Neural cell (in vitro differentiated cells): ENCODE data around the gene TMEM125. TPM values are rescaled to one million over a fixed set of nuclear protein-coding genes. Genes with fewer than 3 reads are reported as not detected.

ENCODE experiments used
- H2AFZ ChIP-seq: fragments of 200-600, 300-800 bp; sonication (generic), shearing (Covaris generic); 2 replicates; pipeline ENCODE4 v1.6.0; 2014; ENCODE audit warnings: low read depth, mild to moderate bottlenecking, antibody characterized with exemption, low read length, moderate library complexity
- H3F3A ChIP-seq: fragments of 200-600 bp; shearing (Covaris generic); 2 replicates; pipeline ENCODE4 v1.6.1; 2016; ENCODE audit warnings: mild to moderate bottlenecking, moderate library complexity, mixed read lengths, antibody characterized with exemption, low read length; ENCODE audit not compliant: insufficient read depth, poor library complexity, severe bottlenecking
- H3K27ac ChIP-seq: fragments of 200-600, 300-800 bp; sonication (generic), shearing (Covaris generic); 2 replicates; pipeline ENCODE4 v1.5.1; 2014; ENCODE audit warnings: mild to moderate bottlenecking, low read length, moderate library complexity
- H3K27me3 ChIP-seq: fragments of 300-800, 200-600 bp; sonication (generic), shearing (Covaris generic); 2 replicates; pipeline ENCODE4 v1.6.0; 2014; ENCODE audit warnings: mild to moderate bottlenecking, low read depth, low read length, moderate library complexity; ENCODE audit not compliant: insufficient read depth
- H3K36me3 ChIP-seq: fragments of 300-800, 200-600 bp; sonication (generic), shearing (Covaris generic); 2 replicates; pipeline ENCODE4 v1.5.1; 2014; ENCODE audit warnings: mild to moderate bottlenecking, antibody characterized with exemption, low read length, moderate library complexity; ENCODE audit not compliant: insufficient read depth
- H3K4me2 ChIP-seq: fragments of 300-800, 200-600 bp; sonication (generic), shearing (Covaris generic); 2 replicates; pipeline ENCODE4 v1.6.0; 2014; ENCODE audit warnings: mild to moderate bottlenecking, low read length
- H3K4me3 ChIP-seq: fragments of 300-800, 200-600 bp; sonication (generic), shearing (Covaris generic); 2 replicates; pipeline ENCODE4 v1.5.1; 2014; ENCODE audit warnings: mild to moderate bottlenecking, low read length, moderate library complexity
- H3K79me2 ChIP-seq: fragments of 200-600 bp; shearing (Covaris generic); replicated peaks from 2 replicates; pipeline ENCODE4 v1.6.0; 2014; ENCODE audit warnings: mild to moderate bottlenecking, low read length, moderate library complexity; ENCODE audit not compliant: insufficient read depth
- H3K9ac ChIP-seq: fragments of 300-800, 200-600 bp; sonication (generic), shearing (Covaris generic); 2 replicates; pipeline ENCODE4 v1.6.1; 2016; ENCODE audit warnings: mild to moderate bottlenecking, low read length, mixed read lengths
- H3K9me2 ChIP-seq: fragments of 200-600 bp; shearing (Covaris generic); 2 replicates; pipeline ENCODE4 v1.6.1; 2016; ENCODE audit warnings: mild to moderate bottlenecking, low read length, mixed read lengths; ENCODE audit not compliant: insufficient read depth
- H3K9me3 ChIP-seq: fragments of 200-600, 300-800 bp; sonication (generic), shearing (Covaris generic); 2 replicates; pipeline ENCODE4 v1.6.1; 2016; ENCODE audit warnings: mild to moderate bottlenecking, mixed run types, low read length, moderate library complexity, mixed read lengths
- H4K20me1 ChIP-seq: fragments of 200-600 bp; shearing (Covaris generic); 2 replicates; pipeline ENCODE4 v1.6.1; 2016; ENCODE audit warnings: mild to moderate bottlenecking, mixed run types; ENCODE audit not compliant: insufficient read depth
- CTCF ChIP-seq: fragments of 450-650 bp; IDR thresholded peaks from 2 replicates; pipeline ENCODE4 v1.5.1; 2014; ENCODE audit warnings: antibody characterized with exemption, mild to moderate bottlenecking, moderate library complexity; ENCODE audit not compliant: poor library complexity, severe bottlenecking
- EP300 ChIP-seq: fragments of 450-650 bp; conservative IDR thresholded peaks from 2 replicates; pipeline ENCODE4 v1.6.1; 2014; ENCODE audit warnings: antibody characterized with exemption, mild to moderate bottlenecking, moderate library complexity; ENCODE audit not compliant: poor library complexity, severe bottlenecking
- EZH2 ChIP-seq: fragments of 200-600, 300-800 bp; shearing (Covaris generic), sonication (generic); IDR thresholded peaks from 2 replicates; pipeline ENCODE4 v1.6.1; 2014; ENCODE audit warnings: antibody characterized with exemption, low read length, borderline replicate concordance, mild to moderate bottlenecking; ENCODE audit not compliant: insufficient read depth, poor library complexity, severe bottlenecking
- MXI1 ChIP-seq: fragments of 450-650 bp; conservative IDR thresholded peaks from 2 replicates; pipeline ENCODE4 v1.6.1; 2014; ENCODE audit warnings: antibody characterized with exemption, mild to moderate bottlenecking; ENCODE audit not compliant: poor library complexity, severe bottlenecking
- POLR2AphosphoS5 ChIP-seq: IDR thresholded peaks from 2 replicates; pipeline ENCODE4 v1.6.1; 2012
- RAD21 ChIP-seq: fragments of 450-650 bp; conservative IDR thresholded peaks from 2 replicates; pipeline ENCODE4 v1.6.1; 2014; ENCODE audit warnings: antibody characterized with exemption, mild to moderate bottlenecking, moderate library complexity
- SMC3 ChIP-seq: fragments of 450-650 bp; conservative IDR thresholded peaks from 2 replicates; pipeline ENCODE4 v1.6.1; 2014; ENCODE audit warnings: antibody characterized with exemption, mild to moderate bottlenecking, moderate library complexity; ENCODE audit not compliant: poor library complexity
- TAF1 ChIP-seq: IDR thresholded peaks from 2 replicates; pipeline ENCODE4 v1.6.1; 2012; ENCODE audit warnings: low read depth
- polyA plus RNA-seq: library from polyadenylated mRNA; depleted of rRNA; stranded (reverse); fragments of >200 nt; gene quantifications from 2 replicates; pipeline ENCODE4 v1.2.3, GENCODE V29; 2014
- TF ChIP-seq, protein P1 (sequence below): IDR thresholded peaks from 2 replicates; pipeline ENCODE4 v1.6.1; 2012; ENCODE audit warnings: borderline replicate concordance

The TMEM125 gene
- polyA plus RNA-seq, 1 donor from 2014 or later, result not detected

GRCh38 chr1:43258370-43258769 is 11.4 kb upstream of the TMEM125 start:
- H3K9me3 ChIP-seq, result no peaks in the 10 kb centered on the region
- no peaks in the 10 kb centered on the region for H3K36me3 ChIP-seq
- H3K27ac ChIP-seq, result no peak overlapping the region

GRCh38 chr1:43265431-43265830 is 4.4 kb upstream of the TMEM125 start:
- Histone ChIP-seq H2AFZ (no peak overlapping the region), H3K9me3 (no peaks in the 10 kb centered on the region), H3K27ac (no peak overlapping the region), H3K4me3 (no peak overlapping the region), H3F3A (no peaks in the 10 kb centered on the region), H3K9ac (no peak overlapping the region), H3K27me3 (no peaks in the 10 kb centered on the region), H3K4me2 (no peak overlapping the region), H4K20me1 (no peaks in the 10 kb centered on the region), H3K36me3 (no peaks in the 10 kb centered on the region), H3K9me2 (no peaks in the 10 kb centered on the region), H3K79me2 (no peaks in the 10 kb centered on the region)
- TF ChIP-seq, protein P1, sequence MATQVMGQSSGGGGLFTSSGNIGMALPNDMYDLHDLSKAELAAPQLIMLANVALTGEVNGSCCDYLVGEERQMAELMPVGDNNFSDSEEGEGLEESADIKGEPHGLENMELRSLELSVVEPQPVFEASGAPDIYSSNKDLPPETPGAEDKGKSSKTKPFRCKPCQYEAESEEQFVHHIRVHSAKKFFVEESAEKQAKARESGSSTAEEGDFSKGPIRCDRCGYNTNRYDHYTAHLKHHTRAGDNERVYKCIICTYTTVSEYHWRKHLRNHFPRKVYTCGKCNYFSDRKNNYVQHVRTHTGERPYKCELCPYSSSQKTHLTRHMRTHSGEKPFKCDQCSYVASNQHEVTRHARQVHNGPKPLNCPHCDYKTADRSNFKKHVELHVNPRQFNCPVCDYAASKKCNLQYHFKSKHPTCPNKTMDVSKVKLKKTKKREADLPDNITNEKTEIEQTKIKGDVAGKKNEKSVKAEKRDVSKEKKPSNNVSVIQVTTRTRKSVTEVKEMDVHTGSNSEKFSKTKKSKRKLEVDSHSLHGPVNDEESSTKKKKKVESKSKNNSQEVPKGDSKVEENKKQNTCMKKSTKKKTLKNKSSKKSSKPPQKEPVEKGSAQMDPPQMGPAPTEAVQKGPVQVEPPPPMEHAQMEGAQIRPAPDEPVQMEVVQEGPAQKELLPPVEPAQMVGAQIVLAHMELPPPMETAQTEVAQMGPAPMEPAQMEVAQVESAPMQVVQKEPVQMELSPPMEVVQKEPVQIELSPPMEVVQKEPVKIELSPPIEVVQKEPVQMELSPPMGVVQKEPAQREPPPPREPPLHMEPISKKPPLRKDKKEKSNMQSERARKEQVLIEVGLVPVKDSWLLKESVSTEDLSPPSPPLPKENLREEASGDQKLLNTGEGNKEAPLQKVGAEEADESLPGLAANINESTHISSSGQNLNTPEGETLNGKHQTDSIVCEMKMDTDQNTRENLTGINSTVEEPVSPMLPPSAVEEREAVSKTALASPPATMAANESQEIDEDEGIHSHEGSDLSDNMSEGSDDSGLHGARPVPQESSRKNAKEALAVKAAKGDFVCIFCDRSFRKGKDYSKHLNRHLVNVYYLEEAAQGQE, result no peak
- TF ChIP-seq SMC3 (no peak), POLR2AphosphoS5 (no peak), CTCF (no peak), EP300 (no peak), MXI1 (no peak), RAD21 (no peak), EZH2 (no peak), TAF1 (no peak)

More at GRCh38 chr1:43258370-43258769, 11.4 kb upstream of the TMEM125 start:
- Histone ChIP-seq H3K4me2 (no peak overlapping the region), H3K9me2 (no peaks in the 10 kb centered on the region), H3F3A (no peaks in the 10 kb centered on the region), H3K27me3 (no peaks in the 10 kb centered on the region), H3K79me2 (no peaks in the 10 kb centered on the region), H3K9ac (no peak overlapping the region), H2AFZ (no peak overlapping the region), H4K20me1 (no peaks in the 10 kb centered on the region), H3K4me3 (no peak overlapping the region)
- TF ChIP-seq, protein P1, result no peak
- TF ChIP-seq EZH2 (no peak), EP300 (no peak), SMC3 (no peak), POLR2AphosphoS5 (no peak), MXI1 (no peak), CTCF (no peak), TAF1 (no peak), RAD21 (no peak)
